GM23338 (cell line): ENCODE data around the gene SERTAD1. TPM values are rescaled to one million over a fixed set of nuclear protein-coding genes. Genes with fewer than 3 reads are reported as not detected.

ENCODE experiments used
- ATAC-seq: fragments of 200-7000 bp; cut with Tn5 transposase; 3 replicates; pipeline ENCODE4 v1.9.1; 2020
- DNase-seq: peaks from one replicate; pipeline ENCODE4 v3.0.0-alpha.2; 2015; ENCODE audit warnings: low spot score
- H2AFZ ChIP-seq: fragments of 200-600 bp; sonication (generic); 2 replicates; pipeline ENCODE4 v1.8.0; 2016; ENCODE audit warnings: antibody characterized with exemption, mild to moderate bottlenecking, moderate library complexity
- H3F3A ChIP-seq: fragments of 200-600 bp; sonication (generic); replicated peaks from 2 replicates; pipeline ENCODE4 v1.8.0; 2017; ENCODE audit warnings: antibody characterized with exemption, mixed run types, low read depth
- H3K27ac ChIP-seq: fragments of 200-600 bp; sonication (generic); 2 replicates; pipeline ENCODE4 v1.6.1; 2016; ENCODE audit warnings: low read depth
- H3K27me3 ChIP-seq: fragments of 200-600 bp; sonication (generic); 2 replicates; pipeline ENCODE4 v1.8.0; 2016; ENCODE audit warnings: mild to moderate bottlenecking, mixed run types, moderate library complexity; ENCODE audit not compliant: insufficient read depth
- H3K36me3 ChIP-seq: fragments of 200-600 bp; sonication (generic); 2 replicates; pipeline ENCODE4 v1.8.0; 2016; ENCODE audit warnings: mild to moderate bottlenecking; ENCODE audit not compliant: insufficient read depth
- H3K4me1 ChIP-seq: fragments of 200-600 bp; sonication (generic); 2 replicates; pipeline ENCODE4 v1.8.0; 2016; ENCODE audit warnings: mild to moderate bottlenecking, moderate library complexity; ENCODE audit not compliant: insufficient read depth
- H3K4me2 ChIP-seq: fragments of 200-600 bp; sonication (generic); 2 replicates; pipeline ENCODE4 v1.7.1; 2017; ENCODE audit warnings: mixed run types
- H3K4me3 ChIP-seq: fragments of 200-600 bp; sonication (generic); 2 replicates; pipeline ENCODE4 v1.6.1; 2016; ENCODE audit warnings: mixed run types
- H3K79me2 ChIP-seq: fragments of 200-600 bp; sonication (generic); replicated peaks from 2 replicates; pipeline ENCODE4 v1.8.0; 2017; ENCODE audit warnings: mild to moderate bottlenecking; ENCODE audit not compliant: insufficient read depth
- H3K9me2 ChIP-seq: fragments of 200-600 bp; sonication (generic); 2 replicates; pipeline ENCODE4 v1.8.0; 2017; ENCODE audit not compliant: insufficient read depth
- H4K20me1 ChIP-seq: fragments of 200-600 bp; sonication (generic); replicated peaks from 2 replicates; pipeline ENCODE4 v1.8.0; 2017; ENCODE audit warnings: mild to moderate bottlenecking; ENCODE audit not compliant: insufficient read depth
- H3K27ac Mint-ChIP-seq: 2 replicates; pipeline ENCODE4 v1.8.0; 2020; ENCODE audit warnings: inconsistent platforms, mild to moderate bottlenecking, moderate library complexity, mixed read lengths
- H3K27me3 Mint-ChIP-seq: 3 replicates; pipeline ENCODE4 v1.8.0; 2022; ENCODE audit warnings: low read depth, mild to moderate bottlenecking, moderate library complexity, mixed read lengths, inconsistent platforms; ENCODE audit not compliant: insufficient read depth, poor library complexity
- H3K36me3 Mint-ChIP-seq: 3 replicates; pipeline ENCODE4 v1.8.0; 2021; ENCODE audit warnings: low read depth, mild to moderate bottlenecking, inconsistent platforms, moderate library complexity, mixed read lengths
- H3K4me1 Mint-ChIP-seq: 3 replicates; pipeline ENCODE4 v1.8.0; 2020; ENCODE audit warnings: mild to moderate bottlenecking, inconsistent platforms, mixed read lengths
- H3K4me3 Mint-ChIP-seq: 3 replicates; pipeline ENCODE4 v1.8.0; 2021; ENCODE audit warnings: moderate library complexity, mild to moderate bottlenecking, inconsistent platforms, mixed read lengths
- H3K9me3 Mint-ChIP-seq: 3 replicates; pipeline ENCODE4 v1.8.0; 2020; ENCODE audit warnings: moderate library complexity, mild to moderate bottlenecking, inconsistent platforms, mixed read lengths
- CREB1 ChIP-seq: fragments of 250-450 bp; sonication (Bioruptor Pico); IDR thresholded peaks from 2 replicates; pipeline ENCODE4 v1.5.0; 2020; ENCODE audit warnings: low read depth, mild to moderate bottlenecking, moderate library complexity
- EZH2 ChIP-seq: fragments of 200-600 bp; sonication (generic); IDR thresholded peaks from one replicate; pipeline ENCODE4 v1.8.0; 2017; ENCODE audit warnings: antibody characterized with exemption, mild to moderate bottlenecking, low read depth; ENCODE audit not compliant: unreplicated experiment
- EZH2phosphoT487 ChIP-seq: fragments of 200-600 bp; sonication (generic); IDR thresholded peaks from one replicate; pipeline ENCODE4 v1.8.1; 2018; ENCODE audit warnings: antibody characterized with exemption; ENCODE audit not compliant: unreplicated experiment
- JUNB ChIP-seq: IDR thresholded peaks from one replicate; pipeline ENCODE4 v1.6.1; 2016; ENCODE audit warnings: antibody characterized with exemption; ENCODE audit not compliant: unreplicated experiment
- NANOG ChIP-seq: IDR thresholded peaks from 2 replicates; pipeline ENCODE4 v1.6.1; 2016; ENCODE audit warnings: antibody characterized with exemption, borderline replicate concordance
- POLR2AphosphoS5 ChIP-seq: IDR thresholded peaks from 2 replicates; pipeline ENCODE4 v1.6.1; 2016; ENCODE audit warnings: antibody characterized with exemption, low read depth
- STAT1 ChIP-seq: IDR thresholded peaks from one replicate; pipeline ENCODE4 v1.6.1; 2016; ENCODE audit warnings: antibody characterized with exemption; ENCODE audit not compliant: unreplicated experiment
- ZNF114 ChIP-seq: fragments of 250-450 bp; sonication (Bioruptor Pico); IDR thresholded peaks from 2 replicates; pipeline ENCODE4 v1.5.0; 2020; ENCODE audit warnings: mild to moderate bottlenecking, moderate library complexity
- ZNF331 ChIP-seq: fragments of 250-450 bp; sonication (Bioruptor Pico); IDR thresholded peaks from 2 replicates; pipeline ENCODE4 v1.5.0; 2020; ENCODE audit warnings: low read depth, mild to moderate bottlenecking, moderate library complexity
- polyA plus RNA-seq: library from polyadenylated mRNA; unstranded; fragments of >200 nt; fragmentation: Nextera tagmentation; extraction: Ambion mirVana; gene quantifications from 2 replicates; pipeline ENCODE4 v1.2.1, GENCODE V29; 2016
- total RNA-seq: library from RNA; depleted of rRNA; stranded (reverse); fragments of >200 nt; shearing (Covaris generic); gene quantifications from 2 replicates; pipeline ENCODE4 v1.2.3, GENCODE V29; 2014
- TF ChIP-seq, protein P1 (sequence below): IDR thresholded peaks from one replicate; pipeline ENCODE4 v1.6.1; 2018; ENCODE audit warnings: antibody characterized with exemption; ENCODE audit not compliant: unreplicated experiment
- TF ChIP-seq, protein P2 (sequence below): IDR thresholded peaks from 2 replicates; pipeline ENCODE4 v1.6.1; 2016; ENCODE audit warnings: antibody characterized with exemption
- TF ChIP-seq, protein P3 (sequence below): fragments of 250-450 bp; sonication (Bioruptor Pico); IDR thresholded peaks from 2 replicates; pipeline ENCODE4 v1.5.0; 2020; ENCODE audit warnings: mild to moderate bottlenecking, moderate library complexity
- TF ChIP-seq, protein P4 (sequence below), 2 experiments: fragments of 200-600 bp in 1 of 2; sonication (generic) in 1 of 2; conservative IDR thresholded peaks; 2 replicates each; pipeline versions ENCODE4 v1.5.1 to v1.6.1; 2016 to 2017; ENCODE audit warnings: antibody characterized with exemption in 2 of 2, low read depth in 2 of 2, mild to moderate bottlenecking in 2 of 2, moderate library complexity in 1 of 2

SERTAD1 gene
- total and polyA plus RNA-seq, 2 experiments from 2014 or later, result 4.6 to 9.1 TPM

DNA sequence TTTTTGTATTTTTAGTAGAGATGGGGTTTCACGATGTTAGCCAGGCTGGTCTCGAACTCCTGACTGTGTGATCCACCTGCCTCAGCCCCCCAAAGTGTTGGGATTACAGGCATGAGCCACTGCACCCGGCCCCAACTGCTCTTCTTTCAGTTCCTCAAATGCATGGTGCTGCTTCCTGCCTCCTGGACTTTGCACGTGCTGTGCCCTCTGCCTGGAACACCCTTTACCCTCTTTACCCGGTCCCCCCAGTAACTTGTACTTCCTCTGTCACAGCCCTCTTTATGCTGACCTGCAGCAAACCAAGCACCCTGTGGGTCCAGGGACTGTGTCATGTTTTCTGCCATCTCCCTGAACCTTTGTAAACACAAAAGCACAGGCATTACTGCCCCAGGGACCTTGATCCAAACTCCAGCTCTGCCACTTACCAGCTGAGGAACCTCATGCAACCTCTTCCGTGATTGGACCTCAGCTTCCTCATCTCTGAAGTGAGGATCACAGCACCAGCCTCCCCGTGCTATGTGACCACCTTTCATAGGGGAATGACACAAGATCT is 36.0 kb upstream of the SERTAD1 start:
- no peak overlapping the region for H3K4me3 ChIP-seq
- Mint-ChIP-seq H3K4me1 (peaks cover 13% of the 10 kb centered on the region), H3K27me3 (peaks cover 22% of the 10 kb centered on the region), H3K27ac (no peak overlapping the region), H3K36me3 (no peaks in the 10 kb centered on the region; the same call in 2 of the 3 replicates), H3K9me3 (no peaks in the 10 kb centered on the region; the same call in 2 of the 3 replicates), H3K4me3 (no peak overlapping the region)
- H3K9me2 ChIP-seq, result no peaks in the 10 kb centered on the region
- H3K79me2 ChIP-seq, result no peaks in the 10 kb centered on the region
- peaks cover 9% of the 10 kb centered on the region for H3K27me3 ChIP-seq
- ATAC-seq, result no peak
- H3K36me3 ChIP-seq, result no peaks in the 10 kb centered on the region
- TF ChIP-seq, protein P1, sequence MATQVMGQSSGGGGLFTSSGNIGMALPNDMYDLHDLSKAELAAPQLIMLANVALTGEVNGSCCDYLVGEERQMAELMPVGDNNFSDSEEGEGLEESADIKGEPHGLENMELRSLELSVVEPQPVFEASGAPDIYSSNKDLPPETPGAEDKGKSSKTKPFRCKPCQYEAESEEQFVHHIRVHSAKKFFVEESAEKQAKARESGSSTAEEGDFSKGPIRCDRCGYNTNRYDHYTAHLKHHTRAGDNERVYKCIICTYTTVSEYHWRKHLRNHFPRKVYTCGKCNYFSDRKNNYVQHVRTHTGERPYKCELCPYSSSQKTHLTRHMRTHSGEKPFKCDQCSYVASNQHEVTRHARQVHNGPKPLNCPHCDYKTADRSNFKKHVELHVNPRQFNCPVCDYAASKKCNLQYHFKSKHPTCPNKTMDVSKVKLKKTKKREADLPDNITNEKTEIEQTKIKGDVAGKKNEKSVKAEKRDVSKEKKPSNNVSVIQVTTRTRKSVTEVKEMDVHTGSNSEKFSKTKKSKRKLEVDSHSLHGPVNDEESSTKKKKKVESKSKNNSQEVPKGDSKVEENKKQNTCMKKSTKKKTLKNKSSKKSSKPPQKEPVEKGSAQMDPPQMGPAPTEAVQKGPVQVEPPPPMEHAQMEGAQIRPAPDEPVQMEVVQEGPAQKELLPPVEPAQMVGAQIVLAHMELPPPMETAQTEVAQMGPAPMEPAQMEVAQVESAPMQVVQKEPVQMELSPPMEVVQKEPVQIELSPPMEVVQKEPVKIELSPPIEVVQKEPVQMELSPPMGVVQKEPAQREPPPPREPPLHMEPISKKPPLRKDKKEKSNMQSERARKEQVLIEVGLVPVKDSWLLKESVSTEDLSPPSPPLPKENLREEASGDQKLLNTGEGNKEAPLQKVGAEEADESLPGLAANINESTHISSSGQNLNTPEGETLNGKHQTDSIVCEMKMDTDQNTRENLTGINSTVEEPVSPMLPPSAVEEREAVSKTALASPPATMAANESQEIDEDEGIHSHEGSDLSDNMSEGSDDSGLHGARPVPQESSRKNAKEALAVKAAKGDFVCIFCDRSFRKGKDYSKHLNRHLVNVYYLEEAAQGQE, result no peak
- TF ChIP-seq, protein P2, sequence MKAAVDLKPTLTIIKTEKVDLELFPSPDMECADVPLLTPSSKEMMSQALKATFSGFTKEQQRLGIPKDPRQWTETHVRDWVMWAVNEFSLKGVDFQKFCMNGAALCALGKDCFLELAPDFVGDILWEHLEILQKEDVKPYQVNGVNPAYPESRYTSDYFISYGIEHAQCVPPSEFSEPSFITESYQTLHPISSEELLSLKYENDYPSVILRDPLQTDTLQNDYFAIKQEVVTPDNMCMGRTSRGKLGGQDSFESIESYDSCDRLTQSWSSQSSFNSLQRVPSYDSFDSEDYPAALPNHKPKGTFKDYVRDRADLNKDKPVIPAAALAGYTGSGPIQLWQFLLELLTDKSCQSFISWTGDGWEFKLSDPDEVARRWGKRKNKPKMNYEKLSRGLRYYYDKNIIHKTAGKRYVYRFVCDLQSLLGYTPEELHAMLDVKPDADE, result no peak
- no peak for TF ChIP-seq ZNF331
- TF ChIP-seq CREB1 (CRISPR knock-in tag), result no peak
- TF ChIP-seq, protein P3, sequence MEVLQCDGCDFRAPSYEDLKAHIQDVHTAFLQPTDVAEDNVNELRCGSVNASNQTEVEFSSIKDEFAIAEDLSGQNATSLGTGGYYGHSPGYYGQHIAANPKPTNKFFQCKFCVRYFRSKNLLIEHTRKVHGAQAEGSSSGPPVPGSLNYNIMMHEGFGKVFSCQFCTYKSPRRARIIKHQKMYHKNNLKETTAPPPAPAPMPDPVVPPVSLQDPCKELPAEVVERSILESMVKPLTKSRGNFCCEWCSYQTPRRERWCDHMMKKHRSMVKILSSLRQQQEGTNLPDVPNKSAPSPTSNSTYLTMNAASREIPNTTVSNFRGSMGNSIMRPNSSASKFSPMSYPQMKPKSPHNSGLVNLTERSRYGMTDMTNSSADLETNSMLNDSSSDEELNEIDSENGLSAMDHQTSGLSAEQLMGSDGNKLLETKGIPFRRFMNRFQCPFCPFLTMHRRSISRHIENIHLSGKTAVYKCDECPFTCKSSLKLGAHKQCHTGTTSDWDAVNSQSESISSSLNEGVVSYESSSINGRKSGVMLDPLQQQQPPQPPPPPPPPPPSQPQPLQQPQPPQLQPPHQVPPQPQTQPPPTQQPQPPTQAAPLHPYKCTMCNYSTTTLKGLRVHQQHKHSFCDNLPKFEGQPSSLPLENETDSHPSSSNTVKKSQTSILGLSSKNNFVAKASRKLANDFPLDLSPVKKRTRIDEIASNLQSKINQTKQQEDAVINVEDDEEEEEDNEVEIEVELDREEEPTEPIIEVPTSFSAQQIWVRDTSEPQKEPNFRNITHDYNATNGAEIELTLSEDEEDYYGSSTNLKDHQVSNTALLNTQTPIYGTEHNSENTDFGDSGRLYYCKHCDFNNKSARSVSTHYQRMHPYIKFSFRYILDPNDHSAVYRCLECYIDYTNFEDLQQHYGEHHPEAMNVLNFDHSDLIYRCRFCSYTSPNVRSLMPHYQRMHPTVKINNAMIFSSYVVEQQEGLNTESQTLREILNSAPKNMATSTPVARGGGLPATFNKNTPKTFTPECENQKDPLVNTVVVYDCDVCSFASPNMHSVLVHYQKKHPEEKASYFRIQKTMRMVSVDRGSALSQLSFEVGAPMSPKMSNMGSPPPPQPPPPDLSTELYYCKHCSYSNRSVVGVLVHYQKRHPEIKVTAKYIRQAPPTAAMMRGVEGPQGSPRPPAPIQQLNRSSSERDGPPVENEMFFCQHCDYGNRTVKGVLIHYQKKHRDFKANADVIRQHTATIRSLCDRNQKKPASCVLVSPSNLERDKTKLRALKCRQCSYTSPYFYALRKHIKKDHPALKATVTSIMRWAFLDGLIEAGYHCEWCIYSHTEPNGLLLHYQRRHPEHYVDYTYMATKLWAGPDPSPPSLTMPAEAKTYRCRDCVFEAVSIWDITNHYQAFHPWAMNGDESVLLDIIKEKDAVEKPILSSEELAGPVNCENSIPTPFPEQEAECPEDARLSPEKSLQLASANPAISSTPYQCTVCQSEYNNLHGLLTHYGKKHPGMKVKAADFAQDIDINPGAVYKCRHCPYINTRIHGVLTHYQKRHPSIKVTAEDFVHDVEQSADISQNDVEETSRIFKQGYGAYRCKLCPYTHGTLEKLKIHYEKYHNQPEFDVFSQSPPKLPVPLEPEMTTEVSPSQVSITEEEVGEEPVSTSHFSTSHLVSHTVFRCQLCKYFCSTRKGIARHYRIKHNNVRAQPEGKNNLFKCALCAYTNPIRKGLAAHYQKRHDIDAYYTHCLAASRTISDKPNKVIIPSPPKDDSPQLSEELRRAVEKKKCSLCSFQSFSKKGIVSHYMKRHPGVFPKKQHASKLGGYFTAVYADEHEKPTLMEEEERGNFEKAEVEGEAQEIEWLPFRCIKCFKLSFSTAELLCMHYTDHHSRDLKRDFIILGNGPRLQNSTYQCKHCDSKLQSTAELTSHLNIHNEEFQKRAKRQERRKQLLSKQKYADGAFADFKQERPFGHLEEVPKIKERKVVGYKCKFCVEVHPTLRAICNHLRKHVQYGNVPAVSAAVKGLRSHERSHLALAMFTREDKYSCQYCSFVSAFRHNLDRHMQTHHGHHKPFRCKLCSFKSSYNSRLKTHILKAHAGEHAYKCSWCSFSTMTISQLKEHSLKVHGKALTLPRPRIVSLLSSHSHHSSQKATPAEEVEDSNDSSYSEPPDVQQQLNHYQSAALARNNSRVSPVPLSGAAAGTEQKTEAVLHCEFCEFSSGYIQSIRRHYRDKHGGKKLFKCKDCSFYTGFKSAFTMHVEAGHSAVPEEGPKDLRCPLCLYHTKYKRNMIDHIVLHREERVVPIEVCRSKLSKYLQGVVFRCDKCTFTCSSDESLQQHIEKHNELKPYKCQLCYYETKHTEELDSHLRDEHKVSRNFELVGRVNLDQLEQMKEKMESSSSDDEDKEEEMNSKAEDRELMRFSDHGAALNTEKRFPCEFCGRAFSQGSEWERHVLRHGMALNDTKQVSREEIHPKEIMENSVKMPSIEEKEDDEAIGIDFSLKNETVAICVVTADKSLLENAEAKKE, result no peak
- TF ChIP-seq EZH2, result no peak
- no peak for TF ChIP-seq POLR2AphosphoS5
- TF ChIP-seq JUNB, result no peak
- no peak for TF ChIP-seq EZH2phosphoT487
- TF ChIP-seq ZNF114 (CRISPR knock-in tag), result no peak
- TF ChIP-seq, protein P4, sequence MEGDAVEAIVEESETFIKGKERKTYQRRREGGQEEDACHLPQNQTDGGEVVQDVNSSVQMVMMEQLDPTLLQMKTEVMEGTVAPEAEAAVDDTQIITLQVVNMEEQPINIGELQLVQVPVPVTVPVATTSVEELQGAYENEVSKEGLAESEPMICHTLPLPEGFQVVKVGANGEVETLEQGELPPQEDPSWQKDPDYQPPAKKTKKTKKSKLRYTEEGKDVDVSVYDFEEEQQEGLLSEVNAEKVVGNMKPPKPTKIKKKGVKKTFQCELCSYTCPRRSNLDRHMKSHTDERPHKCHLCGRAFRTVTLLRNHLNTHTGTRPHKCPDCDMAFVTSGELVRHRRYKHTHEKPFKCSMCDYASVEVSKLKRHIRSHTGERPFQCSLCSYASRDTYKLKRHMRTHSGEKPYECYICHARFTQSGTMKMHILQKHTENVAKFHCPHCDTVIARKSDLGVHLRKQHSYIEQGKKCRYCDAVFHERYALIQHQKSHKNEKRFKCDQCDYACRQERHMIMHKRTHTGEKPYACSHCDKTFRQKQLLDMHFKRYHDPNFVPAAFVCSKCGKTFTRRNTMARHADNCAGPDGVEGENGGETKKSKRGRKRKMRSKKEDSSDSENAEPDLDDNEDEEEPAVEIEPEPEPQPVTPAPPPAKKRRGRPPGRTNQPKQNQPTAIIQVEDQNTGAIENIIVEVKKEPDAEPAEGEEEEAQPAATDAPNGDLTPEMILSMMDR (conservative IDR thresholded peaks at IDR 0.05; ENCODE audit: low read depth in 2 of 2), result no peak
- TF ChIP-seq NANOG, result no peak
- no peak for TF ChIP-seq STAT1
- H3K4me2 ChIP-seq, result no peak overlapping the region
- H3F3A ChIP-seq, result no peaks in the 10 kb centered on the region; the same call in 1 of the 2 replicates
- no peaks in the 10 kb centered on the region for H4K20me1 ChIP-seq
- no peak for DNase-seq
- no peak overlapping the region for H2AFZ ChIP-seq
- no peak overlapping the region for H3K27ac ChIP-seq
- H3K4me1 ChIP-seq, result no peaks in the 10 kb centered on the region; the same call in 1 of the 2 replicates
